Measurements from ENCODE around the gene CDH16. TPM values are rescaled to one million over a fixed set of nuclear protein-coding genes. Genes with fewer than 3 reads are reported as not detected.
"Not testable (repeated sequence)": the region's sequence is repeated elsewhere in the genome, so short reads cannot be mapped to it uniquely, and the experiment has no call there.

The CDH16 gene
- total RNA-seq, 2 experiments from 2014 or later: not detected

DNA sequence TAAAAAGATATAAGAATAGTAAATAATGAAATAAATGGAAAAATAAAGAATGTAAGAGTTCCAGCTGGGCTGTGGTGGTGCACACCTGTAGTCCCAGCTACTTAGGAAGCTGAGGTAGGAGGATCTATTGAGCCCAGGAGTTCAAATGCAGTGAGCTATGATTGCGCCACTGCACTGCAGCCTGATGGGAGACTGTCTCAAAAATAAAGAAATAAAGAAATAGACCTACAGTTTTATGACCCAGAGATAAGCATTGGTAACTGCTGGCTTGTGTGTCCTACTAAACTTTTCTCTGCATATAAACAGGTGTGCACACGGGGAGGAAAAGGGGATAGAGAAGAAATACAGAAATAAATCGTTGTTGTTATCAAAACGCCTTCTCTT lies 46.1 kb downstream of the CDH16 start:
- H3K27me3 Mint-ChIP-seq (ENCODE audit: low read depth): no peaks in the 10 kb centered on the region
- no peak for DNase-seq
- peaks cover 34% of the 10 kb centered on the region for H3K4me1 Mint-ChIP-seq (ENCODE audit: low read depth)
- peaks cover 2% of the 10 kb centered on the region for H3K9me3 Mint-ChIP-seq
- no peaks in the 10 kb centered on the region for H3K36me3 Mint-ChIP-seq (ENCODE audit: low read depth)
- intact Hi-C loops (cut with micrococcal nuclease): loop anchor here (2.0 kb wide), 4 partner anchors 62 to 320 kb away; partner anchors contain the start of genes CES2, CIAO2B, CKLF and DYNC1LI2
- H3K4me3 Mint-ChIP-seq: peak overlapping the region; percentile 62
- H3K27ac Mint-ChIP-seq: no peak overlapping the region
- CTCF ChIA-PET: interaction anchor here (0.6 to 1.7 kb wide), 13 partner anchors 13 to 264 kb away, joined by 3 to 18 read pairs (median 3); partner anchors contain the start of genes NAE1 and RRAD

DNA sequence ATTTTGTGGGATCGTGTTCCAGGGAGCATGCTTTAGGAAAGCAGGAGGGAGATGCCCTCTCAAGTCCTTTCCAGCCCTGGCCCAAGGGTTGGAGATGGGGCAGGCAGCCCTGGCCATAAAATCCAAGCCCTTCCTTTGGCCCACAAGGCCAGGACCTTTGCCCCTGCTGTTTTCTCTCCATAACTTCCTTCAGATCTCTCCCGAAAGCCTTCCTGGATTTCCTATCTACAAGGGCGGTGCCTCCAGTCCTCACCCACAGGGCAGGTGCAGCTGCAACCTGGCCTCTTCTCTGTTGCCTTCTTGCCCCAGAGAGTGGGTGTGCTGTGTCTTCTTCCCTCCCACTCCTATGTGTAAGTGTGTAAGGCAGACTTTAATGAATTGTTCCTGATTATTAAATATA lies 46.8 kb downstream of the CDH16 start:
- Mint-ChIP-seq H3K4me1 (ENCODE audit: low read depth) (peaks cover 33% of the 10 kb centered on the region), H3K27ac (no peak overlapping the region), H3K27me3 (ENCODE audit: low read depth) (no peaks in the 10 kb centered on the region), H3K4me3 (no peak overlapping the region), H3K9me3 (peaks cover 2% of the 10 kb centered on the region), H3K36me3 (ENCODE audit: low read depth) (no peaks in the 10 kb centered on the region)
- intact Hi-C loops (cut with micrococcal nuclease): loop anchor here (2.0 kb wide), 4 partner anchors 63 to 319 kb away; partner anchors contain the start of genes CES2, CIAO2B, CKLF and DYNC1LI2
- CTCF ChIA-PET: interaction anchor here (0.7 to 1.7 kb wide), 7 partner anchors 9 to 119 kb away, joined by 3 to 18 read pairs (median 4); partner anchors contain the start of genes NAE1 and PDP2
- DNase-seq: no peak

- H3K4me3 Mint-ChIP-seq; H3K27me3 Mint-ChIP-seq (ENCODE audit: low read depth); intact Hi-C loops (cut with micrococcal nuclease); H3K36me3 Mint-ChIP-seq (ENCODE audit: low read depth); DNase-seq; H3K9me3 Mint-ChIP-seq; H3K27ac Mint-ChIP-seq: not testable (repeated sequence)
- CTCF ChIA-PET: interaction anchor here (0.7 to 6.3 kb wide), 5 partner anchors 9 to 144 kb away, joined by 3 to 132 read pairs (median 3); partner anchors contain the start of genes DYNC1LI2, NAE1 and PDP2
- peaks cover 33% of the 10 kb centered on the region for H3K4me1 Mint-ChIP-seq (ENCODE audit: low read depth)
Observed at GRCh38 chr16:66871363-66871762, 47.3 kb downstream of the CDH16 start.

DNA sequence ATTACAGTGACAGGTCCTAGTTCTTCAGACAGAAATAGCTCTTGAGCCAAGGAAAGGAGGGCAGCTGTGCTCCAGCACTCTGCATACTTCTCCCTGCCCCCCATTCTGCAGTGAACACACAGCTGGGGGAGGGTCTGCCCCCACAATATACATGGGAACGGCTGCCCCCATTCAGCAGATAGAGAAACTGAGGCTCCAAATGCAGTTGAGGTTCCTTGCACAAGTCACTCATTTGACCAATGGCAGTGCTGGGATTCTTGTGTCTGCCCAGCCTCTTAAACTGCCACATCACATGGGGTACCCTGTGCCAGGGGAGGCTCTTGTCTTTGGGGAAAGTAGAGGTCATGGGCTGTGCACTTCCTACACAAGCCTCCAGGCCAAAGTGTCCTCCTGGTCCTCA lies 49.3 kb downstream of the CDH16 start:
- Mint-ChIP-seq H3K4me3 (no peak overlapping the region), H3K9me3 (no peaks in the 10 kb centered on the region), H3K36me3 (ENCODE audit: low read depth) (no peaks in the 10 kb centered on the region), H3K4me1 (ENCODE audit: low read depth) (peaks cover 18% of the 10 kb centered on the region), H3K27ac (no peak overlapping the region), H3K27me3 (ENCODE audit: low read depth) (no peaks in the 10 kb centered on the region)
- no peak for DNase-seq
- intact Hi-C loops (cut with micrococcal nuclease): no loop called here
- CTCF ChIA-PET: interaction anchor here (0.7 to 6.3 kb wide), 12 partner anchors 11 to 463 kb away, joined by 3 to 132 read pairs (median 14); partner anchors contain the start of genes CA7, NAE1 and PDP2

DNA sequence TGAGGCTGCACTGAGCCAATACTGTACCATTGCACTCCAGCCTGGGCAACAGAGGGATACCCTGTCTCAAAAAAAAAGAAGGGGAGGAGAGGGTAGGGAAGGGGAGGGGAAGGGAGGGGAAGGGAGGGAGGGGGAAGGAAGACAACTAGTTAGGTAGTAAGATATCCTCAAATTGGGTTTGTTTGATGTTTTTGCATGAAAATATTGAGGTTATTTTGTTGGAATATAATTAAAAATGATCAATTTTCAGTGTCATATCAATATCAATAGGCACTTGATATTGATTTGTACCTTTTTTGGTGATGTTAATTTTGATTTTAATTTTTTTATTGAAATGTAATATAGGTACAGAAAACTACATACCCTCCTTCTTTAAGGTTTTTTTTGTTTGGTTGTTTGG lies 55.0 kb downstream of the CDH16 start:
- H3K4me1 Mint-ChIP-seq (ENCODE audit: low read depth): peaks cover 2% of the 10 kb centered on the region
- intact Hi-C loops (cut with micrococcal nuclease): no loop called here
- H3K36me3 Mint-ChIP-seq (ENCODE audit: low read depth): no peaks in the 10 kb centered on the region
- H3K4me3 Mint-ChIP-seq: no peak overlapping the region
- DNase-seq: no peak
- no peak overlapping the region for H3K27ac Mint-ChIP-seq
- CTCF ChIA-PET: interaction anchor here (3.8 kb wide), 1 partner anchor 33 kb away, joined by 19 read pairs; the partner anchor contains the start of gene NAE1
- no peaks in the 10 kb centered on the region for H3K9me3 Mint-ChIP-seq
- no peaks in the 10 kb centered on the region for H3K27me3 Mint-ChIP-seq (ENCODE audit: low read depth)

DNA sequence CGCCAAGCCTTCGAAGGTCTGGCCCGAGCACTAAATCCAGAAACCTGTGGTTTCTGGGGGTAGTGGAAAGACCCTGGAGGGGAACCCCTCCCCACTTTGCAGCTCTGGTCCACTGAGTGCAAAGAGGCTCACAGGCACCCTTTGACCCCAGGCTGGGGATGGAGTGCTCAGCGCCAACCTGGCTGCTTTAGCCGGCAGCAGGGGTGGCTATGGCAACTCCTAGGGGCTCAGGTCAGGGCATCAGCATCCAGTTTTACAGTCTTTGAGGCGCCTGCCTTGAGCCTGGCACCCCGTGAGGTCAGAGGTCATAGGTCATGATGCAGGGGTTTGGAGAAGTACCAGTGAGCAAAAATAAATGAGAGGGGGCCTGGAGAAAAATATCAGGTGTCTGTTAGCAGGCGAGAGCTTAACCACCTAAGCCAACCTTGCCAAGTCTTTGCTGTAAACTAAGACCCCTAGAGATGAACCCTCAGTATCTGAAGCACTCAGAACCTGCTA lies 56.6 kb downstream of the CDH16 start:
- Mint-ChIP-seq H3K9me3 (no peaks in the 10 kb centered on the region), H3K4me3 (no peak overlapping the region), H3K27me3 (ENCODE audit: low read depth) (no peaks in the 10 kb centered on the region), H3K4me1 (ENCODE audit: low read depth) (no peaks in the 10 kb centered on the region), H3K27ac (no peak overlapping the region), H3K36me3 (ENCODE audit: low read depth) (no peaks in the 10 kb centered on the region)
- intact Hi-C loops (cut with micrococcal nuclease): no loop called here
- CTCF ChIA-PET: interaction anchor here (0.6 to 3.8 kb wide), 3 partner anchors 31 to 164 kb away, joined by 3 to 19 read pairs (median 4); partner anchors contain the start of gene NAE1
- no peak for DNase-seq

DNA sequence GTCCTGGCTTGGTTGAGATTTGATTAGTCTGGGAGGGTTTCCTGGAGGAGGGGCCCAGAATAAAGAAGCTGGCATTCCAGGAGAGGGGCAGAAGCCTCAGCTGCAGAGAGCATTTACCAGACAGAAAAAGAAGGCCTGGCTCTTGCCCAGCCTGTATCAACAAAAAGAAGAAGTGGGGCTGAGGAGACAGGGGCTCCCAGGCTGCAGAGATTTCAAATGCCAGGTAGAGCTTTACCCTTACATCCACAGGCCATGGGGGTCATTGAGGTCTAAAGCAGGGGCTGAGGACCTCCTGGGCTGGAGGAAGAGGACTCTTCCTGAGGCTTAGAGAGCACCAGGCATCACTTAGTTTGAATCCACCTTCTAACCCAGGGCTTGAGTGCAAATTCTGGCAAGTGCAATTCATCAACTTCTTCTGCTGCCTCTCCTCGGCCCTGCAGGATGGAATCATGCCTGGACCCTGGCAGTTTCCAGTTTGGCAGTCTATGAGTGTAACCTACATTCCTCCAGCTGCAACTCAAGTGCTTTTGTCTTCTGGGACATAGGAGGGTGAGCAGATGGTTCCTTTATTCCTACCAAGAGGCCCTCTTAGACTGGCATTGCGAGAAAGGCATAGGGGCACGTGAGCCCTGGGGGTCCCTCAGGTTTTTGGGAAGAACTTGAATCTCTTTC lies 59.2 kb downstream of the CDH16 start:
- no peak overlapping the region for H3K4me3 Mint-ChIP-seq
- H3K36me3 Mint-ChIP-seq (ENCODE audit: low read depth): no peaks in the 10 kb centered on the region
- intact Hi-C loops (cut with micrococcal nuclease): no loop called here
- no peak overlapping the region for H3K27ac Mint-ChIP-seq
- CTCF ChIA-PET: interaction anchor here (0.7 to 3.8 kb wide), 5 partner anchors 9 to 29 kb away, joined by 3 to 19 read pairs (median 3); partner anchors contain the start of gene NAE1
- no peak for DNase-seq
- H3K4me1 Mint-ChIP-seq (ENCODE audit: low read depth): no peaks in the 10 kb centered on the region
- no peaks in the 10 kb centered on the region for H3K9me3 Mint-ChIP-seq
- no peaks in the 10 kb centered on the region for H3K27me3 Mint-ChIP-seq (ENCODE audit: low read depth)

GRCh38 chr16:66858740-66859396 lies 59.8 kb downstream of the CDH16 start:
- Mint-ChIP-seq H3K36me3 (ENCODE audit: low read depth) (no peaks in the 10 kb centered on the region), H3K4me3 (no peak overlapping the region), H3K4me1 (ENCODE audit: low read depth) (no peaks in the 10 kb centered on the region), H3K9me3 (no peaks in the 10 kb centered on the region), H3K27ac (no peak overlapping the region), H3K27me3 (ENCODE audit: low read depth) (no peaks in the 10 kb centered on the region)
- CTCF ChIA-PET: interaction anchor here (0.7 kb wide), 2 partner anchors 8 to 9 kb away, joined by 3 to 7 read pairs; no protein-coding TSS in a partner anchor
- no peak for DNase-seq
- intact Hi-C loops (cut with micrococcal nuclease): no loop called here

Other genes with a start within 250 kb of the CDH16 start
- 1 to 10 TPM; 4.6 to 4.7 TPM for gene CMTM4, start 222.1 kb downstream of the CDH16 start, total RNA-seq
- 10 to 100 TPM; 30.8 to 31.0 TPM for gene DYNC1LI2, start 167.3 kb downstream of the CDH16 start, total RNA-seq
- not detected for gene TERB1, start 117.3 kb downstream of the CDH16 start, total RNA-seq
- 100 to 1,000 TPM; 108 to 115 TPM for gene NAE1, start 87.9 kb downstream of the CDH16 start, total RNA-seq
- not detected for gene CA7, start 74.5 kb downstream of the CDH16 start, total RNA-seq
- 10 to 100 TPM; 18.8 to 20.6 TPM for gene PDP2, start 38.4 kb downstream of the CDH16 start, total RNA-seq
- under 1 TPM in 1 of 2 experiments, not detected in 1; 0.25 TPM for gene RRAD, start 6.7 kb upstream of the CDH16 start, total RNA-seq
- 100 to 1,000 TPM; 169 to 173 TPM for gene CIAO2B, start 15.5 kb upstream of the CDH16 start, total RNA-seq
- gene CES2, start 16.6 kb upstream of the CDH16 start, total RNA-seq: 10 to 100 TPM; 20.0 to 22.0 TPM
- gene CES3, start 42.4 kb upstream of the CDH16 start, total RNA-seq: under 1 TPM; 0.17 to 0.55 TPM
- 1 to 10 TPM; 4.9 to 5.1 TPM for gene CES4A, start 69.7 kb upstream of the CDH16 start, total RNA-seq
- gene CBFB, start 110.3 kb upstream of the CDH16 start, total RNA-seq: 10 to 100 TPM; 79.6 to 86.8 TPM
- 1 to 10 TPM; 7.8 to 8.4 TPM for gene PHAF1, start 191.1 kb upstream of the CDH16 start, total RNA-seq
- gene B3GNT9, start 232.1 kb upstream of the CDH16 start, total RNA-seq: 1 to 10 TPM; 1.1 to 1.2 TPM
- 10 to 100 TPM; 17.7 to 21.1 TPM for gene TRADD, start 241.0 kb upstream of the CDH16 start, total RNA-seq
- 10 to 100 TPM; 13.8 to 15.3 TPM for gene FBXL8, start 241.1 kb upstream of the CDH16 start, total RNA-seq
- gene HSF4, start 245.9 kb upstream of the CDH16 start, total RNA-seq: 10 to 100 TPM; 11.1 to 12.3 TPM

Data from activated naive CD4-positive, alpha-beta T cell treated with anti-CD3 and anti-CD28 coated beads for 36 hours (primary cell).